ENCODE data around the gene DAZL. TPM values are rescaled to one million over a fixed set of nuclear protein-coding genes. Genes with fewer than 3 reads are reported as not detected.
"Not testable (repeated sequence)": the region's sequence is repeated elsewhere in the genome, so short reads cannot be mapped to it uniquely, and the experiment has no call there.

Gene DAZL
- polyA plus RNA-seq, 3 donors, result not detected

- no peak overlapping the region for H2AFZ ChIP-seq (ENCODE audit: insufficient read depth, low read depth, low read length, poor library complexity, severe bottlenecking)
- H3K9me3 Mint-ChIP-seq, result peaks cover 0 to 5% (median 0%) of the 10 kb centered on the region in 7 donors
- no peak overlapping the region for H3K9ac ChIP-seq (ENCODE audit: insufficient read depth, low read length, poor library complexity, severe bottlenecking)
- peaks cover 0 to 3% (median 2%) of the 10 kb centered on the region in 3 donors for H3K27me3 Mint-ChIP-seq (ENCODE audit: low read depth in 3 of 3)
- 89% methylated on average over 1 of the region's 2 CpGs for WGBS (ENCODE audit: insufficient coverage)
- H4K20me1 ChIP-seq (ENCODE audit: insufficient read depth, low read length), result no peaks in the 10 kb centered on the region
- no peaks in the 10 kb centered on the region for H3K36me3 Mint-ChIP-seq
- H3K4me2 ChIP-seq (replicated peaks; ENCODE audit: extremely low read depth, low read length, poor library complexity, severe bottlenecking), result no peak overlapping the region
- no peaks in the 10 kb centered on the region for H3K4me1 ChIP-seq (ENCODE audit: control insufficient read depth in 1 of 2, insufficient read depth in 2 of 2, low read length in 2 of 2)
- TF ChIP-seq CTCF (IDR thresholded peaks at IDR 0.05), result no peak
- H3K4me1 Mint-ChIP-seq, result peaks cover 3% of the 10 kb centered on the region
- no peak overlapping the region for H3K4me3 Mint-ChIP-seq
- H3K79me2 ChIP-seq (ENCODE audit: insufficient read depth, low read length), result no peaks in the 10 kb centered on the region
- no peaks in the 10 kb centered on the region for H3K27me3 ChIP-seq (ENCODE audit: control insufficient read depth in 2 of 2, insufficient read depth in 2 of 2, low read length in 2 of 2)
- H3K27ac ChIP-seq (ENCODE audit: low read depth in 1 of 2, low read length in 2 of 2), result no peak overlapping the region
- no peaks in the 10 kb centered on the region for H3K9me3 ChIP-seq (replicated peaks in 1 of 2; ENCODE audit: control insufficient read depth in 1 of 2, insufficient read depth in 1 of 2, low read length in 2 of 2)
- intact Hi-C loops (cut with micrococcal nuclease), result no loop called here
- H3K36me3 ChIP-seq (replicated peaks in 1 of 2; ENCODE audit: control insufficient read depth in 1 of 2, insufficient read depth in 2 of 2, low read length in 2 of 2), result no peaks in the 10 kb centered on the region
- no peak for DNase-seq
- no peak overlapping the region for H3K27ac Mint-ChIP-seq
- no peak overlapping the region for H3K4me3 ChIP-seq (replicated peaks in 1 of 3; ENCODE audit: low read depth in 2 of 3, low read length in 3 of 3)
Observed at GRCh38 chr3:16632395-16632794, 27.2 kb upstream of the DAZL start.

- Histone ChIP-seq H3K27ac (ENCODE audit: low read depth in 1 of 2, low read length in 2 of 2) (no peak overlapping the region), H3K4me2 (replicated peaks; ENCODE audit: extremely low read depth, low read length, poor library complexity, severe bottlenecking) (no peak overlapping the region), H3K9me3 (replicated peaks in 1 of 2; ENCODE audit: control insufficient read depth in 1 of 2, insufficient read depth in 1 of 2, low read length in 2 of 2) (peaks cover 0 to 7% of the 10 kb centered on the region in 2 donors), H3K79me2 (ENCODE audit: insufficient read depth, low read length) (no peaks in the 10 kb centered on the region), H3K9ac (ENCODE audit: insufficient read depth, low read length, poor library complexity, severe bottlenecking) (no peak overlapping the region), H4K20me1 (ENCODE audit: insufficient read depth, low read length) (no peaks in the 10 kb centered on the region), H3K27me3 (ENCODE audit: control insufficient read depth in 2 of 2, insufficient read depth in 2 of 2, low read length in 2 of 2) (no peaks in the 10 kb centered on the region), H3K4me3 (replicated peaks in 1 of 3; ENCODE audit: low read depth in 2 of 3, low read length in 3 of 3) (no peak overlapping the region), H3K4me1 (ENCODE audit: control insufficient read depth in 1 of 2, insufficient read depth in 2 of 2, low read length in 2 of 2) (no peaks in the 10 kb centered on the region), H2AFZ (ENCODE audit: insufficient read depth, low read depth, low read length, poor library complexity, severe bottlenecking) (no peak overlapping the region), H3K36me3 (replicated peaks in 1 of 2; ENCODE audit: control insufficient read depth in 1 of 2, insufficient read depth in 2 of 2, low read length in 2 of 2) (no peaks in the 10 kb centered on the region)
- DNase-seq, result no peak
- no peak overlapping the region for H3K27ac Mint-ChIP-seq
- H3K4me1 Mint-ChIP-seq, result peaks cover 11% of the 10 kb centered on the region
- no peak for TF ChIP-seq CTCF (IDR thresholded peaks at IDR 0.05)
- no peaks in the 10 kb centered on the region for H3K27me3 Mint-ChIP-seq (ENCODE audit: low read depth in 3 of 3)
- H3K4me3 Mint-ChIP-seq, result no peak overlapping the region
- no peaks in the 10 kb centered on the region for H3K36me3 Mint-ChIP-seq
- intact Hi-C loops (cut with micrococcal nuclease), result no loop called here
- peaks cover 0 to 11% (median 3%) of the 10 kb centered on the region in 7 donors for H3K9me3 Mint-ChIP-seq
Observed at GRCh38 chr3:16618721-16619120, 13.5 kb upstream of the DAZL start.

GRCh38 chr3:16617155-16617554 is 11.9 kb upstream of the DAZL start:
- H3K27me3 ChIP-seq (ENCODE audit: control insufficient read depth in 2 of 2, insufficient read depth in 2 of 2, low read length in 2 of 2); H3K4me1 ChIP-seq (ENCODE audit: control insufficient read depth in 1 of 2, insufficient read depth in 2 of 2, low read length in 2 of 2); H3K4me3 ChIP-seq (replicated peaks in 1 of 3; ENCODE audit: low read depth in 2 of 3, low read length in 3 of 3); H3K27me3 Mint-ChIP-seq (ENCODE audit: low read depth in 3 of 3); intact Hi-C loops (cut with micrococcal nuclease); H2AFZ ChIP-seq (ENCODE audit: insufficient read depth, low read depth, low read length, poor library complexity, severe bottlenecking); H3K4me3 Mint-ChIP-seq; H3K36me3 Mint-ChIP-seq; H3K27ac Mint-ChIP-seq; H3K36me3 ChIP-seq (replicated peaks in 1 of 2; ENCODE audit: control insufficient read depth in 1 of 2, insufficient read depth in 2 of 2, low read length in 2 of 2); H4K20me1 ChIP-seq (ENCODE audit: insufficient read depth, low read length); H3K4me2 ChIP-seq (replicated peaks; ENCODE audit: extremely low read depth, low read length, poor library complexity, severe bottlenecking); H3K9me3 ChIP-seq (replicated peaks in 1 of 2; ENCODE audit: control insufficient read depth in 1 of 2, insufficient read depth in 1 of 2, low read length in 2 of 2); DNase-seq; H3K27ac ChIP-seq (ENCODE audit: low read depth in 1 of 2, low read length in 2 of 2); H3K79me2 ChIP-seq (ENCODE audit: insufficient read depth, low read length); H3K9ac ChIP-seq (ENCODE audit: insufficient read depth, low read length, poor library complexity, severe bottlenecking): not testable (repeated sequence)
- H3K9me3 Mint-ChIP-seq, result peaks cover 0 to 11% (median 3%) of the 10 kb centered on the region in 7 donors
- WGBS (ENCODE audit: insufficient coverage), result no CpG with 5 or more reads among the region's 3 CpGs
- peaks cover 11% of the 10 kb centered on the region for H3K4me1 Mint-ChIP-seq
